Skeletal muscle satellite cell (primary cell): ENCODE data around the gene ATP2A1.
A peak's percentile ranks its signal among the peaks of the same experiment; 100 is the strongest.

ENCODE experiments used
- H3K27me3 ChIP-seq: 2 replicates; pipeline ENCODE4 v1.7.0; 2013; ENCODE audit warnings: low read length; ENCODE audit not compliant: control insufficient read depth, insufficient read depth
- H3K36me3 ChIP-seq: 2 replicates; pipeline ENCODE4 v1.7.0; 2013; ENCODE audit warnings: mild to moderate bottlenecking, control low read depth, low read length; ENCODE audit not compliant: insufficient read depth
- H3K4me1 ChIP-seq: 2 replicates; pipeline ENCODE4 v1.7.0; 2013; ENCODE audit warnings: low read length; ENCODE audit not compliant: control insufficient read depth, insufficient read depth
- H3K4me2 ChIP-seq: 2 replicates; pipeline ENCODE4 v1.7.0; 2013; ENCODE audit warnings: mild to moderate bottlenecking, low read length
- H3K4me3 ChIP-seq: 2 replicates; pipeline ENCODE4 v1.7.0; 2013; ENCODE audit warnings: low read length
- H3K9ac ChIP-seq: 2 replicates; pipeline ENCODE4 v1.7.0; 2013; ENCODE audit warnings: mild to moderate bottlenecking, low read depth, low read length, moderate library complexity
- H3K9me3 ChIP-seq: replicated peaks from 2 replicates; pipeline ENCODE4 v1.7.0; 2013; ENCODE audit warnings: mild to moderate bottlenecking, control low read depth, low read length

The ATP2A1 gene

GRCh38 chr16:28839899-28840298, 38.4 kb upstream of the ATP2A1 start:
- peaks cover 63% of the 10 kb centered on the region for H3K36me3 ChIP-seq

GRCh38 chr16:28842696-28843095, 35.6 kb upstream of the ATP2A1 start:
- Histone ChIP-seq H3K36me3 (peaks cover 41% of the 10 kb centered on the region), H3K9ac (no peak overlapping the region), H3K4me3 (no peak overlapping the region), H3K4me2 (no peak overlapping the region), H3K4me1 (peaks cover 16% of the 10 kb centered on the region), H3K9me3 (no peaks in the 10 kb centered on the region), H3K27me3 (no peaks in the 10 kb centered on the region)

More at GRCh38 chr16:28839899-28840298, 38.4 kb upstream of the ATP2A1 start:
- Histone ChIP-seq H3K9me3 (no peaks in the 10 kb centered on the region), H3K4me2 (no peak overlapping the region), H3K4me1 (peaks cover 1% of the 10 kb centered on the region), H3K4me3 (no peak overlapping the region), H3K9ac (no peak overlapping the region), H3K27me3 (no peaks in the 10 kb centered on the region)

- H3K9me3 ChIP-seq, result no peaks in the 10 kb centered on the region
- H3K9ac ChIP-seq, result no peak overlapping the region
- no peak overlapping the region for H3K4me2 ChIP-seq
- peaks cover 16% of the 10 kb centered on the region for H3K4me1 ChIP-seq
- H3K36me3 ChIP-seq, result peaks cover 32% of the 10 kb centered on the region
- H3K4me3 ChIP-seq, result no peak overlapping the region
- H3K27me3 ChIP-seq, result no peaks in the 10 kb centered on the region
Measured at GRCh38 chr16:28843766-28844165, 34.5 kb upstream of the ATP2A1 start.

GRCh38 chr16:28844226-28844885, 33.9 kb upstream of the ATP2A1 start:
- H3K4me1 ChIP-seq, result peaks cover 16% of the 10 kb centered on the region
- peak overlapping the region; percentile 96 for H3K4me2 ChIP-seq
- no peaks in the 10 kb centered on the region for H3K9me3 ChIP-seq
- no peaks in the 10 kb centered on the region for H3K27me3 ChIP-seq
- H3K9ac ChIP-seq, result peak overlapping the region; percentile 94
- H3K36me3 ChIP-seq, result peaks cover 32% of the 10 kb centered on the region
- no peak overlapping the region for H3K4me3 ChIP-seq

DNA sequence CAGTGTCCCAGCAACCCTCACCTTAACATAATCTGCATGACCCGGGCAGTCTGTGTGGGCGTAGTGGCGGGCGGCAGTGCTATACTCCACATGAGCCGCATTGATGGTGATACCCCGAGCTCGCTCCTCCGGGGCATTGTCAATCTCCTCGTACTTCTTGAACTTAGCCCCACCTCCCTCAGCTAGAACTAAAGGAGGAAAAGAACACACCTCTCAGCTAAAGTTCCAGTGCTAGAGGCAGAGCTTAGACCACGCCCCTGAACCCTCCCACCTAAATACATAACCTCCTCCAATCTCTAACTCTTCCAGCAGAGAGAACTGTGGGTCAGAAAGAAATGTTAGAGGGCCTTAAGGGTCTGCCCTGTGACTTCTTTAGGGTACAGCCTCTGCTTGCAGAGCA, 33.0 kb upstream of the ATP2A1 start:
- Histone ChIP-seq H3K4me1 (peaks cover 16% of the 10 kb centered on the region), H3K36me3 (peaks cover 32% of the 10 kb centered on the region), H3K27me3 (no peaks in the 10 kb centered on the region), H3K4me2 (peak overlapping the region; percentile 96), H3K9me3 (no peaks in the 10 kb centered on the region), H3K4me3 (peak overlapping the region; percentile 100), H3K9ac (peak overlapping the region; percentile 94)

- H3K4me2 ChIP-seq, result peak overlapping the region; percentile 96
- H3K27me3 ChIP-seq, result no peaks in the 10 kb centered on the region
- no peaks in the 10 kb centered on the region for H3K9me3 ChIP-seq
- peak overlapping the region; percentile 94 for H3K9ac ChIP-seq
- peaks cover 32% of the 10 kb centered on the region for H3K36me3 ChIP-seq
- peak overlapping the region; percentile 100 for H3K4me3 ChIP-seq
- peaks cover 16% of the 10 kb centered on the region for H3K4me1 ChIP-seq
Measured at GRCh38 chr16:28845761-28846079, 32.6 kb upstream of the ATP2A1 start.

DNA sequence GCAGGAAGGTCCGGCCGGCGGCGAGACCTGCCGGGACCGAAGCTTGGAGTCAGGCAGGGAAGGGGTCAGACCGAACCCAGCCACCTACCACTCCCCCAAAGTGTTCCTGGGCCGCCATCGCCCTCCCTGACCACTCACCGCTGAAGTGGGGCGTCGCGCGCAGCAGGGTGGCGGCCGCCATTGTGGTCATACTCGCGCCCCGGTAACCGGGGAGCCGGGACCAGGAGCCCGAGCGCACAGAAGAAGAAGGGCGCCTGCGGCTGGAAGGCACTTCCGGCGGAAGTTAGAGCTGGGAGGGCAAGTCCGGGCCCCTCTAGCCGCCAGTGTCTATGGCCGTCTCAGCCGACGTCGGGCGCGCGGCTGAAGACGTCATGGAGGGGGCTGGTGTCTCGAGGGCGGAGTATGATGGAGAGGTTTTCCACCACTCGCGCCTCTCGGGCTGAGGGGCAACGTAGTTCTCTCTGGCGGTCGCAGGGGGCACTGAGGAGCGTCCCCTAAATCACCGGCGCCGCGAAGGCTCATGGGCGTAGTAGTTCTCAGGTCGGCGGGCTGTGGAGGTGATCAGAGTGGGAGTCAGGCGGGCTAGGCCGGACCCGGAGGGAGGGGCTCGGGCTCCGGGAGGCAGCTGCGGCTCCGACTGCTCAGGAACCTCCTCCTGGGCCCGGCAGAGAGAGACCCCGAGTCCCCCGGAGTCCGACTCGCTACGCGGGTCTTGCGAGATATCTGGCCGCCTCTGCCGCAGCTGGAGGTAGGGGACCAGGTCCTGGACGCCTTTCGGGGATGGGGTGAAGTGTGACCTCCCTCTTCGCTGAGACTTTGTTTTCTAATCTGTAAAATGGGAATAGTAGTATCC, 32.0 kb upstream of the ATP2A1 start, which contains the start of gene TUFM:
Gene TUFM, minus strand, starts transcription at position 269 of the 853 bp plus-strand sequence. Its CDS starts 79 bp downstream, at position 190.
- Histone ChIP-seq H3K4me2 (peak within 1 kb of the TSS; percentile 96), H3K9ac (peak within 1 kb of the TSS; percentile 94), H3K4me3 (peak within 1 kb of the TSS; percentile 100), H3K4me1 (peaks cover 16% of the 10 kb centered on the region), H3K27me3 (no peaks in the 10 kb centered on the region), H3K36me3 (peaks cover 32% of the 10 kb centered on the region), H3K9me3 (no peaks in the 10 kb centered on the region)

- Histone ChIP-seq H3K9me3 (no peaks in the 10 kb centered on the region), H3K27me3 (no peaks in the 10 kb centered on the region), H3K36me3 (peaks cover 30% of the 10 kb centered on the region), H3K4me3 (peak overlapping the region; percentile 80), H3K9ac (peak overlapping the region; percentile 94), H3K4me2 (peak overlapping the region; percentile 90), H3K4me1 (peaks cover 16% of the 10 kb centered on the region)
Measured at GRCh38 chr16:28846933-28847273, 31.4 kb upstream of the ATP2A1 start.

- Histone ChIP-seq H3K9ac (no peak overlapping the region), H3K4me2 (no peak overlapping the region), H3K4me3 (no peak overlapping the region), H3K36me3 (no peaks in the 10 kb centered on the region), H3K27me3 (no peaks in the 10 kb centered on the region), H3K9me3 (no peaks in the 10 kb centered on the region), H3K4me1 (peaks cover 18% of the 10 kb centered on the region)
Measured at GRCh38 chr16:28858421-28858820, 19.9 kb upstream of the ATP2A1 start.

- Histone ChIP-seq H3K36me3 (no peaks in the 10 kb centered on the region), H3K9me3 (no peaks in the 10 kb centered on the region), H3K4me2 (no peak overlapping the region), H3K27me3 (no peaks in the 10 kb centered on the region), H3K9ac (no peak overlapping the region), H3K4me1 (peaks cover 18% of the 10 kb centered on the region), H3K4me3 (no peak overlapping the region)
Measured at GRCh38 chr16:28859326-28859725, 19.0 kb upstream of the ATP2A1 start.

DNA sequence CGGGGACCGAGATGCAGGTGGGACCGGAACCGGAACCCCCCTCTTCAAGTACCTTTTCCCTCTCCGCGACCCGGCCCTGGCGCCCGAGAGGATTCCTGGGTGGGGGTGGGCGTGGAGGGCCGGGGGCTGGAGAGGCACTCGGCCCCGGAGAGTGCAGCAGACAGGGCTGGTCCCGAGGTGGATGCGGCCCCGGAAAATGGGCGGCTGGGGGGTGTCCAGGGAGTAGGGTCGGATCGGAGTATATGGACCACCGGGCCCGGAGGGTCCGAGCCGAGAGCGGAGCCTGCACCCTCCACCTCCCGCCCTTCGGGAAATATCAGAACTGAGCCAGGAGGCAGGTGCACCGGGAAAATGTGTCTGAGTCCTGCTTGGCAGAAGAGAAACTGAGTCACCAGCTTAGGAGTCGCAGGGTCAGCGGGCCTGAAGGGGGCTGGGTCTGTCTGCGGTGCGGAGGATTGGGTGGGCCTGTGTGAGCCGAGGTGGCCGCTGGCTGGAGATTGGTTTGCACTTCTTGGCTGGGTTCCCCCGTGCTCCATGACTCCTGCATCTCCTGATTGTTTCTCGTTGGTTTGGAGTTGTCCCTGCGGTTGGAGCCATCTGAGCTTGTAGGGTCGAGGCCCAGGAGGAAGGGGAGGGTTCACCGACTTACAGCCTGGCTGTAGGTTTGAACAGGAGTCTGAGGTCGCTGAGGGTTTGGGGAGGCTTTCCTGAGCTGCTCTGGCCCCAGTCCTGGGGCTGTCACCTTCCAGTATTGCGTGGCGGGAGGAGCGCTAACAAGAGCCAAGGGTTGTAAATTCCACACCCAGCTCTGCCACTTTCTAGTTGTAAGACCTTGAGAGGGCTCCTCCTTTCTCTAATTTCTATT, 14.1 kb upstream of the ATP2A1 start:
- Histone ChIP-seq H3K36me3 (peaks cover 23% of the 10 kb centered on the region), H3K4me1 (peaks cover 15% of the 10 kb centered on the region), H3K9me3 (no peaks in the 10 kb centered on the region), H3K4me2 (peak overlapping the region; percentile 99), H3K9ac (peak overlapping the region; percentile 100), H3K27me3 (no peaks in the 10 kb centered on the region), H3K4me3 (peak overlapping the region; percentile 100)
